ENCODE data around the gene ARAP1. TPM values are rescaled to one million over a fixed set of nuclear protein-coding genes. Genes with fewer than 3 reads are reported as not detected.

The ARAP1 gene
- total RNA-seq, 1 experiment from 2014 or later: 73.6 TPM

DNA sequence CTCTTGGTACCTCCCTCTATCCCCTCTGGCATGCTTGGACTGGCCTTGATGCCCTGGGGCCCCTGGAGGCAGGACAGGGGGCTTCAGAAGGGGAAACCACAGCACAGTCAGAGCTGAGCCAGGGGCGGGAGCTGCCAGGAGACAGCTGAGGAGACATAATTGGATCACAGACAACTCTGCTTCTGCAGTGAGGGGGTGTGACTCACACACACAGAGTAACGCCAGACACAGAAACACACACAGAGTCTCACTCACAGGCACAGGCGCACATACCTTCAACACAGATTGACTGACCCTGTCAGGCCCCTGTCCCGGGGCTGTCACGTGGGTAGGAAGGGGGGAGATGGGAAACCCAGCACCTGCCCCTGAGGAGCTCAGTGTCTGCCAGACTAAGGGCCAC lies 21.1 kb upstream of the ARAP1 start:
- no peak for DNase-seq (ENCODE audit: low read depth, low spot score)
- intact Hi-C loops (cut with micrococcal nuclease; ENCODE audit: unreplicated experiment) (no loop called here), in situ Hi-C loops (cut with HindIII; ENCODE audit: low pct_unique_long_range_greater_than_20kb, low sequenced_read_pairs) (no loop called here)
- Histone ChIP-seq H3K9me3 (ENCODE audit: control insufficient read depth, insufficient read depth, low read depth, low read length) (no peaks in the 10 kb centered on the region), H3K36me3 (ENCODE audit: control insufficient read depth, insufficient read depth, low read length) (no peaks in the 10 kb centered on the region), H3K4me1 (ENCODE audit: control insufficient read depth, insufficient read depth, low read length) (peaks cover 3% of the 10 kb centered on the region), H3K4me3 (ENCODE audit: low read depth in 2 of 2, low read length in 2 of 2) (no peak overlapping the region), H3K27ac (ENCODE audit: low read length) (no peak overlapping the region), H3K27me3 (ENCODE audit: control insufficient read depth, insufficient read depth, low read length) (no peaks in the 10 kb centered on the region)
- no TSS peak for BruUV-seq (replicated peaks)
- POLR2A ChIA-PET: no interaction called here
- TF ChIP-seq POLR2AphosphoS5 (IDR thresholded peaks at IDR 0.05; ENCODE audit: low read depth, low read length) (no peak), SIN3A (IDR thresholded peaks at IDR 0.05; ENCODE audit: borderline replicate concordance, insufficient read depth, low read depth, low read length) (no peak), TCF7L2 (IDR thresholded peaks at IDR 0.05; ENCODE audit: low read depth, low read length) (no peak)
- TF ChIP-seq, protein P1, sequence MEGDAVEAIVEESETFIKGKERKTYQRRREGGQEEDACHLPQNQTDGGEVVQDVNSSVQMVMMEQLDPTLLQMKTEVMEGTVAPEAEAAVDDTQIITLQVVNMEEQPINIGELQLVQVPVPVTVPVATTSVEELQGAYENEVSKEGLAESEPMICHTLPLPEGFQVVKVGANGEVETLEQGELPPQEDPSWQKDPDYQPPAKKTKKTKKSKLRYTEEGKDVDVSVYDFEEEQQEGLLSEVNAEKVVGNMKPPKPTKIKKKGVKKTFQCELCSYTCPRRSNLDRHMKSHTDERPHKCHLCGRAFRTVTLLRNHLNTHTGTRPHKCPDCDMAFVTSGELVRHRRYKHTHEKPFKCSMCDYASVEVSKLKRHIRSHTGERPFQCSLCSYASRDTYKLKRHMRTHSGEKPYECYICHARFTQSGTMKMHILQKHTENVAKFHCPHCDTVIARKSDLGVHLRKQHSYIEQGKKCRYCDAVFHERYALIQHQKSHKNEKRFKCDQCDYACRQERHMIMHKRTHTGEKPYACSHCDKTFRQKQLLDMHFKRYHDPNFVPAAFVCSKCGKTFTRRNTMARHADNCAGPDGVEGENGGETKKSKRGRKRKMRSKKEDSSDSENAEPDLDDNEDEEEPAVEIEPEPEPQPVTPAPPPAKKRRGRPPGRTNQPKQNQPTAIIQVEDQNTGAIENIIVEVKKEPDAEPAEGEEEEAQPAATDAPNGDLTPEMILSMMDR (IDR thresholded peaks at IDR 0.05): no peak
- TF ChIP-seq, protein P2, sequence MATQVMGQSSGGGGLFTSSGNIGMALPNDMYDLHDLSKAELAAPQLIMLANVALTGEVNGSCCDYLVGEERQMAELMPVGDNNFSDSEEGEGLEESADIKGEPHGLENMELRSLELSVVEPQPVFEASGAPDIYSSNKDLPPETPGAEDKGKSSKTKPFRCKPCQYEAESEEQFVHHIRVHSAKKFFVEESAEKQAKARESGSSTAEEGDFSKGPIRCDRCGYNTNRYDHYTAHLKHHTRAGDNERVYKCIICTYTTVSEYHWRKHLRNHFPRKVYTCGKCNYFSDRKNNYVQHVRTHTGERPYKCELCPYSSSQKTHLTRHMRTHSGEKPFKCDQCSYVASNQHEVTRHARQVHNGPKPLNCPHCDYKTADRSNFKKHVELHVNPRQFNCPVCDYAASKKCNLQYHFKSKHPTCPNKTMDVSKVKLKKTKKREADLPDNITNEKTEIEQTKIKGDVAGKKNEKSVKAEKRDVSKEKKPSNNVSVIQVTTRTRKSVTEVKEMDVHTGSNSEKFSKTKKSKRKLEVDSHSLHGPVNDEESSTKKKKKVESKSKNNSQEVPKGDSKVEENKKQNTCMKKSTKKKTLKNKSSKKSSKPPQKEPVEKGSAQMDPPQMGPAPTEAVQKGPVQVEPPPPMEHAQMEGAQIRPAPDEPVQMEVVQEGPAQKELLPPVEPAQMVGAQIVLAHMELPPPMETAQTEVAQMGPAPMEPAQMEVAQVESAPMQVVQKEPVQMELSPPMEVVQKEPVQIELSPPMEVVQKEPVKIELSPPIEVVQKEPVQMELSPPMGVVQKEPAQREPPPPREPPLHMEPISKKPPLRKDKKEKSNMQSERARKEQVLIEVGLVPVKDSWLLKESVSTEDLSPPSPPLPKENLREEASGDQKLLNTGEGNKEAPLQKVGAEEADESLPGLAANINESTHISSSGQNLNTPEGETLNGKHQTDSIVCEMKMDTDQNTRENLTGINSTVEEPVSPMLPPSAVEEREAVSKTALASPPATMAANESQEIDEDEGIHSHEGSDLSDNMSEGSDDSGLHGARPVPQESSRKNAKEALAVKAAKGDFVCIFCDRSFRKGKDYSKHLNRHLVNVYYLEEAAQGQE (IDR thresholded peaks at IDR 0.05; ENCODE audit: insufficient read depth in 1 of 2, low read depth in 2 of 2, low read length in 1 of 2): no peak
- ATAC-seq: no peak
- CTCF ChIA-PET: no interaction called here

DNA sequence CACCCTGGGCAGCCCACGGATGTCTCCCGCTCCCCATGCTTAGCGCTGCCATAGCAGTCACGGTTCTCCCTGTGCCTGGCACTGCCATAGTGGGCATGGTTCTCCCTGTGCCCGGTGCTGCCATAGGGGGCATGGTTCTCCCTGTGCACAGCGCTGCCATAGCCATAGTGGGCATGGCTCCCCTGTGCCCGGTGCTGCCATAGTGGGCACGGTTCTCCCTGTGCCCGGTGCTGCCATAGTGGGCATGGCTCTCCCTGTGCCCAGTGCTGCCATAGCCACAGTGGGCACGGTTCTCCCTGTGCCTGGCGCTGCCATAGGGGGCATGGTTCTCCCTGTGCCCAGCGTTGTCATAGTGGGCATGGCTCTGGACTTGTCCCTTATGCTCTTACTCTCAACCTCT lies 19.9 kb upstream of the ARAP1 start:
- ATAC-seq (no peak), DNase-seq (ENCODE audit: low read depth, low spot score) (no peak)
- TF ChIP-seq TCF7L2 (IDR thresholded peaks at IDR 0.05; ENCODE audit: low read depth, low read length): no peak
- TF ChIP-seq, protein P1 (IDR thresholded peaks at IDR 0.05): no peak
- no peak for TF ChIP-seq POLR2AphosphoS5 (IDR thresholded peaks at IDR 0.05; ENCODE audit: low read depth, low read length)
- no peak for TF ChIP-seq SIN3A (IDR thresholded peaks at IDR 0.05; ENCODE audit: borderline replicate concordance, insufficient read depth, low read depth, low read length)
- ChIA-PET POLR2A (no interaction called here), CTCF (no interaction called here)
- no peak overlapping the region for H3K27ac ChIP-seq (ENCODE audit: low read length)
- in situ Hi-C loops (cut with HindIII; ENCODE audit: low pct_unique_long_range_greater_than_20kb, low sequenced_read_pairs) (no loop called here), intact Hi-C loops (cut with micrococcal nuclease; ENCODE audit: unreplicated experiment) (no loop called here)
- no peak overlapping the region for H3K4me3 ChIP-seq (ENCODE audit: low read depth in 2 of 2, low read length in 2 of 2)
- H3K27me3 ChIP-seq (ENCODE audit: control insufficient read depth, insufficient read depth, low read length): no peaks in the 10 kb centered on the region
- BruUV-seq (replicated peaks): no TSS peak
- H3K36me3 ChIP-seq (ENCODE audit: control insufficient read depth, insufficient read depth, low read length): no peaks in the 10 kb centered on the region
- H3K4me1 ChIP-seq (ENCODE audit: control insufficient read depth, insufficient read depth, low read length): no peaks in the 10 kb centered on the region; the same call in 1 of the 2 replicates
- no peaks in the 10 kb centered on the region for H3K9me3 ChIP-seq (ENCODE audit: control insufficient read depth, insufficient read depth, low read depth, low read length)

Measured in Panc1 (cell line).